HUDEP-2 (cell line): ENCODE measurements around the gene NPAS2.
A peak's percentile ranks its signal among the peaks of the same experiment; 100 is the strongest.

Source experiments
- DNase-seq, 76 experiments: peaks; one replicate each; lab custom pipeline; 2025; ENCODE audit not compliant: unreplicated experiment in 76 of 76; lab: John Stamatoyannopoulos, UW

NPAS2 gene

GRCh38 chr2:101003278-101003775, 183.4 kb downstream of the NPAS2 start:
- no peak for DNase-seq

GRCh38 chr2:101004620-101005325, 184.8 kb downstream of the NPAS2 start:
- no peak for DNase-seq

- no peak for DNase-seq
Measured at GRCh38 chr2:101006065-101006715, 186.3 kb downstream of the NPAS2 start.

GRCh38 chr2:101007415-101008345, 187.7 kb downstream of the NPAS2 start:
- peak in 1 of 76 experiments; percentile 12 for DNase-seq

- DNase-seq = no peak
Measured at GRCh38 chr2:101011152-101011551, 191.2 kb downstream of the NPAS2 start.

GRCh38 chr2:101012054-101012705, 192.2 kb downstream of the NPAS2 start:
- DNase-seq = no peak

- DNase-seq = peak in 18 of 76 experiments; percentile 4 to 37 (median 14)
Measured at GRCh38 chr2:101012706-101013181, 192.8 kb downstream of the NPAS2 start.

GRCh38 chr2:101014264-101014857, 194.4 kb downstream of the NPAS2 start:
- DNase-seq = no peak

- no peak for DNase-seq
Measured at GRCh38 chr2:101017371-101017770, 197.4 kb downstream of the NPAS2 start.

GRCh38 chr2:101018934-101019333, 199.0 kb downstream of the NPAS2 start:
- DNase-seq = no peak

GRCh38 chr2:101022221-101022620, 202.3 kb downstream of the NPAS2 start:
- DNase-seq = peak in 1 of 76 experiments; percentile 9

- no peak for DNase-seq
Measured at GRCh38 chr2:101023327-101024107, 203.6 kb downstream of the NPAS2 start.

GRCh38 chr2:101025561-101025960, 205.6 kb downstream of the NPAS2 start:
- no peak for DNase-seq

- no peak for DNase-seq
Measured at GRCh38 chr2:101026253-101026701, 206.3 kb downstream of the NPAS2 start.

- no peak for DNase-seq
Measured at GRCh38 chr2:101026923-101027469, 207.1 kb downstream of the NPAS2 start.

- DNase-seq = no peak
Measured at GRCh38 chr2:101027852-101028251, 207.9 kb downstream of the NPAS2 start.

GRCh38 chr2:101030866-101031554, 211.1 kb downstream of the NPAS2 start:
- DNase-seq = no peak

- no peak for DNase-seq
Measured at GRCh38 chr2:101032084-101032776, 212.3 kb downstream of the NPAS2 start.
